GM19238 (cell line): Measurements from ENCODE around the gene KRTAP10-10.
"Not testable (repeated sequence)": the region's sequence is repeated elsewhere in the genome, so short reads cannot be mapped to it uniquely, and the experiment has no call there.

Source experiments
- DNase-seq: peaks from one replicate; pipeline ENCODE4 v3.0.0; 2011; ENCODE audit warnings: low spot score; ENCODE audit not compliant: insufficient read length

KRTAP10-10 gene, protein sequence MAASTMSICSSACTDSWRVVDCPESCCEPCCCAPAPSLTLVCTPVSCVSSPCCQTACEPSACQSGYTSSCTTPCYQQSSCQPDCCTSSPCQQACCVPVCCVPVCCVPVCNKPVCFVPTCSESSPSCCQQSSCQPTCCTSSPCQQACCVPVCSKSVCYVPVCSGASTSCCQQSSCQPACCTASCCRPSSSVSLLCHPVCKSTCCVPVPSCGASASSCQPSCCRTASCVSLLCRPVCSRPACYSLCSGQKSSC

DNA sequence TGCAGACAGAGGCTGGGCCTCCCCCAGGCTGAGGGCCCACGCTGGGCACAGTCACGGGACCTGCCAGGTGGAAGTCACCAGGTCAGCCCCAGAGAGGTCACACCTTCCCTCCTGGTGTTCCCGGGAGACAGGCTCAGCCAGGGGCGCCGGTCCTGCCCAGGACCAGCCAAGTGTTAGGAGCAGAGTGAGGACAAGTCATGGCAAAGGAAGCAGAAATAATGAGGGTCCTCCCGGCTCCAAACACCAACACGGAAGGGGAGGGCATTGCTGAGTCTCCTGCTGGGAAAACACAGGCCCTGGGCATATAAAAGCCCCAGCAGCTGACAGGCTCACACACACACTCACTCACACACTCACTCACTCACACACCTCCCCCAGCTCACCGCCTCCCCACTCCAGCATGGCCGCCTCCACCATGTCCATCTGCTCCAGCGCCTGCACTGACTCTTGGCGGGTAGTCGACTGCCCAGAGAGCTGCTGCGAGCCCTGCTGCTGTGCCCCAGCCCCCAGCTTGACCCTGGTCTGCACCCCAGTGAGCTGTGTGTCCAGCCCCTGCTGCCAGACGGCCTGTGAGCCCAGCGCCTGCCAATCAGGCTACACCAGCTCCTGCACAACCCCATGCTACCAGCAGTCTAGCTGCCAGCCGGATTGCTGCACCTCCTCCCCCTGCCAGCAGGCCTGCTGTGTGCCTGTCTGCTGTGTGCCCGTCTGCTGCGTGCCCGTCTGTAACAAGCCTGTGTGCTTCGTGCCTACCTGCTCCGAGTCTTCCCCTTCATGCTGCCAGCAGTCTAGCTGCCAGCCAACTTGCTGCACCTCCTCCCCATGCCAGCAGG lies at the start of gene KRTAP10-10:
Gene KRTAP10-10 (plus strand): TSS at position 339 of the 833 bp plus-strand sequence. CDS start 62 bp downstream, at position 401.
- no peak for DNase-seq

DNA sequence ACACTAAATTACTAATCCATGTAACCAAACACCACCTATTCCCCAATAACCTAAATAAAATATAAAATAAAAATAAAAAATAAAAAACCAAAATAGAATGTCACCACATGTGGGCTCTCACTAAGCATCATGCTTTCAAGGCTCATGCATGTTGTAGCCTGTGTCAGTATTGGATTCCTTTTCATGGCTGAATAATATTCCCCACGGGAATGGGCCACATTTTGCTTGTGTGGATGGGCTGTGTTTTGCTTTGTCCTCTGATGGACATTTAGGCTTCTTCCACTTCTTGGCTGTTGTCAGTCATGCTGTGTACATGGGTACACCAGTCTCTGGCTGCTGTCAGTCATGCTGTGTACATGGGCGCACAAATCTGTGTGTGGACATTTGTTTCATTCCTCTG lies 48.1 kb upstream of the KRTAP10-10 start:
- DNase-seq, result no peak

DNA sequence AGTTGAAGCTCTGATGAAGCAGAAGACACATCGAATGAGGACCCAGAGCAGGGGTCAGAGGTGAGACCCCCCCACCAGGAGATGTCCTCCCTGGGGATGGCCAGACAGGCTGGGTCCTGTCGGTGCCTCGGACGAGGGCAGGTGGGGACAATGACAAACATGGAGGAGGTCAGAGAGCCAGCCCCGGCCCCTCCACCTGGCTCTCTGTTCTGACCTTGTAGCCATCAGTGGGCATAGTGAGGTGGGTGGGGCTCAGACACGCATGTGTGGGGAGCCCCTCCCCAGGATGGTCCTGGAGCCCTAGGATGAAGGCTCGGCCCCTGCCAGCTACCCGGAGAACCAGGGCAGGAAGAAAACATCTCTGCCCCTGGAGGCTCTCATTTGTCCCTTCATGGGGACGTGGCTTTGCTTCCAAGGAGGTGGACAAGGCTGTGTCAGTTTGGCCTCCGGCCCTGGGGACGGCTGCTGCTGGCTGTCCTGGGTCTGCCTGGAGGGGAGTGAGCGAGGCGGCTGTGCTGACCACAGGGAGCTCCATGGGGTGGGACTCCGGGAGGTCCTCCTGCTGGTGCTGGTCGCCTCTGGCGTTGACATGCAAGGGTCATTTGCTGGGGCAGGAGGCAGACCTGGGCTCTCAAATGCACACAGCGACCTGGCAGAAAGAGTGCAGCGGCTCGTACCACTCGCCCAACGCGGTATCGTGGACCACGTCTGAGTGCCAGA lies 47.4 kb upstream of the KRTAP10-10 start:
- no peak for DNase-seq

DNA sequence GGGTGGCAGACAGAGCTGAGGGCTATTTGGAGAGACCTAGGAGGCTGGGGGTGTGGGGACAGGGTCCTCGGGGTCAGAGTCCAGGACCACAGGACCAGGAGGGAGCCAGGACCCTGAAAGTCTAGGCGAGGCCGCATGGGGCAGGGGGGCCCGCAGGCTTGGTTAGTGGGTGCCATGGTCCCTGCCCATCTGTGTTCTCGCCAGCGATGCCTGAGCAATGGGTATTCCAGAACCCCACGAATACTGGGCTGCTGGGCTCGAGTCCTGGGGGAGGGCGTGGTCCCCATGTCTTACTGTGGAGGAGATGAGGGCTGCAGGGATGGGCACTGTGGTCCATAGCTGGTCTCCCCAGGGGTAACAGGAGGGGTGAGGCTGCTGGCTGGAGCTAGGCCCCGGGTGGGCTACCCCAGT lies 46.8 kb upstream of the KRTAP10-10 start:
- no peak for DNase-seq

DNA sequence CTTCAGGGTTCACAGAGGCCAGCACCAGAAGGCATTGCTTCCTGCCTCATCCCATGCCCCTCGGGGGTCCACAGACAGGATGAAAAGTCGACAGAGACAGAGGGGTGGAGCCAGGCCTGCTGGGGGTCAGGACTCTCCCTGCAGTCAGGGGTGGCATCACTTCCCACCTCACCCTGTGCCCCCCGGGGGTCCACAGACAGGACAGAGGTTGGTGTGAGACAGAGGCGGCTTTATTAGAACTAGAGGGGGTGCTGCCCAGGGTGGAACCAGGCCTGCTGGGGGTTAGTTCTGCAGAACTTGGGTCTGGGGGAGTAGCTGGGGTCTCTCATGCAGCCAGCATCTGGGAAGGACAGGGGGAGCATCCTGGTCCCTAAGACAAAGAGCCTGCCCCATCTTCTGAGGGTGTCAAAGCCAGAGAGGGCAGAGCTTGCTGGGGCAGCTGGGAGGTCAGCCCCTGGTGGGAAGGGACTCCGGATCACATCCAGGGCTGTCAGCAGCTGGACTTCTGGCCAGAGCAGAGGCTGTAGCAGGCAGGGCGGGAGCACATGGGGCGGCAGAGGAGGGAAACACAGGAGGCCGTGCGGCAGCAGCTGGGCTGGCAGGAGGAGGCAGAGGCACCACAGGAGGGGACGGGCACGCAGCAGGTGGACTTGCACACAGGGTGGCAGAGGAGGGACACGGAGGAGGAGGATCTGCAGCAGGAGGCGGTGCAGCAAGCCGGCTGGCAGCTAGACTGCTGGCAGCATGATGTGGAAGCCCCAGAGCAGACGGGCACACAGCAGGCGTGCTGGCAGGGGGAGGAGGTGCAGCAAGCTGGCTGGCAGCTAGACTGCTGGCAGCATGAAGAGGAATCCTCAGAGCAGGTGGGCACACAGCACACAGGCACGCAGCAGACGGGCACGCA lies 46.0 kb upstream of the KRTAP10-10 start:
- DNase-seq, result not testable (repeated sequence)

DNA sequence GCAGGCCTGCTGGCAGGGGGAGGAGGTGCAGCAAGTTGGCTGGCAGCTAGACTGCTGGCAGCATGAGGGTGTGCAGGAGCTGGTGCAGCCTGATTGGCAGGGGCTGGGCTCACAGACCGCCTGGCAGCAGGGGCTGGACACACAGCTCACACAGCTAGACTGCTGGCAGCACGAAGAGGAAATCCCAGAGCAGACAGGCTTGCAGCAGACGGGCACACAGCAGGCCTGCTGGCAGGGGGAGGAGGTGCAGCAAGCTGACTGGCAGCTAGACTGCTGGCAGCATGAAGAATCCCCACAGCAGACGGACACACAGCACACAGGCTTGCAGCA lies 45.4 kb upstream of the KRTAP10-10 start:
- not testable (repeated sequence) for DNase-seq

DNA sequence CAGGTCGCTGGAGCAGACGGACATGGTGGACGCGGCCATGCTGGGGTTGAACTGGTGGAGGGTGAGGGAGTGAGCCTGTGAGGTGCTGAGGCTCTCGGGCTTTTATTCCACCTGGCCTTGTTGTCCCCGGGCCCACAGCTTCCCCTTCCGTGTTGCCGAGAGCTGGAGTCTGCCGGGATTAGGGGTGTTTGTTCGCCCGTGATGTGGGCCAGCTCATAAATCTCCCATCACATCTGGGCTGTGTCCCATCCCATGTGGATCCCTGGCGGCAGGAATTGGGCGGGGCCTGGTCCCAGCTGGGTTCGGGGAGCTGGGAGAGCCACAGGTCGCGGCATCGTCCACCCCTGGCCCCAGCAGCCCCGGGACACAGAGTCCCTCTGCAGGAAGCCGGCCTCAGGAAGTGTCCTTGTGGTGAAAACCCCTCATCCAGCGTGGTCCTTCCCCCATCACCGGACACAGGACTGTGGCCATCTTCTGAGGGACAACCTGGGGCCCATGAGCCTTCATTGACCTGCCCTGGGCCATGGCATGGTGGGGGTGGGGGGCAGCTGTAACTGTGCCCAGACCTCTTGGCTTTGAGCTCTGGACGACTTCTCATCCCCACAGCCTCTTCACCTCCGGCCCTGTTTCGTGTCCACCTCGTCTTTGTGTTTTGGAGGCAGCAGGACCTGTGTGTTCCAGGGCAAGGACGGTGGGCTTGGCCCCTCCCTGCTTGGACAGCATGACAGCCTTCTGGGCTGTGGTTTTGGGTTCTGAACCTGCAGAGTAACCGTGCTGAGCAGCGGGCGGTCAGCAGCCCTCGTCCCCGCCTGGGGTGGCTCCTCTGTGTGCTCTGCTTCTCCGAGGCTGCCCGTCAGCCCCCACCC lies 44.5 kb upstream of the KRTAP10-10 start, which contains the start of gene KRTAP10-6:
Gene KRTAP10-6 (minus strand): TSS at position 60 of the 866 bp plus-strand sequence. CDS start 21 bp downstream, at position 39.
- no peak for DNase-seq

DNA sequence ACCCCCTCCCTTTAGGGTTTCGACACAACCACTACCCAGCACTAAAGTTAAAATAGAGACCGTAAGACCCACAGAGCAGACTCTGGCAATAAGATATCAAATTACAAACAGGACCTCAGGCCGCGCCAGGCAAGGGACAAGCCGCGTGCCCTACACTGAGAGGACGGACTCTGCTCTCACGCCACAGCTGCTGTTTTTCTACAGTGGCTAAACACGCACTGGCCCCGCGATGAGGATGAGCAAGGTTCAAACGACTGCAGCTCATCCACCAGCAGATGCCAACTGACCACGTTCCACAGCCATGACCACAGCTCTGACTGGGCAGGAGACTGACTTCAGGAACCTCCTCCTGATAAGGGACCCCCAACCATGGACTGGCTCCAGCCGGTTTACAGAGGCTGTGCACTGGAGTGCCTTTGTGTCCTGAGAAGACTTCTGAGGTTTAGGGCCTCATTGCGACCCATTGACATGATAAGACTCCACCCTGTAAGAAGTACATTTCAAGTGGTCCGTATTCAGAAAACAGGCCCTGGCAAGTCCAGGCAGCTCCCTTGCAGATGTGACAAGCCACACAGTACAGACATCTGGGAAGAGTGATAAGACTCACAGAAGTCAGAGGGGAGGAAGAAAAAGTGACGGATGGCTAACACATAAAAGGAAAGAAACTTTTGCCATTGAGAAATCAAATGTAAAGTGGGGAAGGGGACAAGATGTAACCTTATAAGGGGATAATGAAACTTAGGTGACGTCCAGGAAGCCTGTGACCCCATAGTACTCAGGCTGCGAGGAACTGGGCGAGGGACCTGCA lies 43.4 kb upstream of the KRTAP10-10 start:
- no peak for DNase-seq

DNA sequence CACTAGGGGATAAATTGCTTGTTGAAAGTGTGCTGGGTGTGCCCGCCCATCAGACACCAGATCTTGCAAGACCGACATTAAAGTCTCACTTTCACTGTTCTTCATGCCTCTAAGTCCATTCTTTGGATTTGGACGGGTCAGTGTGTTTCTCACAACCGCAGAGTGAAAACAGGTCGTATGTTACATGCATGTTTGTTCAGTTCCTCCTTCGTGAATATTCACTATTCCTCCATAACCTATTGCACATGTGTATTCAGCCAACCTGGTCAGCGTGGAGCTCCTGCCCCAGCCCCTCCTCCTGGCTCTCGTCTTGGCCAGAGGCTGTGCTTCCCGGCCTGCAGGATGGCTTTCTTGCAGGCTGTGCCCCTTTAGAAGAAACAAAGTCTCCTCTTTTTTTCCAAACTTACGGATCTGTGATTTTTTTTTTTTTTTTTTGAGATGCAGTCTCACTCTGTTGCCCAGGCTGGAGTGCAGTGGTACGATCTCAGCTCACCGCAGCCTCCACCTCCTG lies 42.7 kb upstream of the KRTAP10-10 start:
- DNase-seq, result no peak

DNA sequence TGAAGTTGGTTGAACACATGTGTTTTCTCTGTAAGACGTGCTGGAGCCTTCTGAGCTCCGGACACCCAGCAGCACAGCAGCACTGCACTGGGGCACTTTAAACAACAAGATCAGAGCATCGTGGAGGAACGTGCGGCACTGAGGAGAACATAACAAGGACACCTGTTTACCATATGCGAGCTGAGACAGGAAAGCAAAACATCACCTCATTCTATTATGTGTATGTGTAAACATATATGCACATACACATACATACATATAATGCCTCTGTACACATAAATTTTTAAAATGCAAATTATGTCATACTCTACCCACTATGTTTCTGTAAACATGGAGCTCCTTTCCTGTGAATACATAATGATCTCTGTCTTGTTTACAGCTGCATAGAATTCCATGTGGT lies 41.6 kb upstream of the KRTAP10-10 start:
- no peak for DNase-seq

DNA sequence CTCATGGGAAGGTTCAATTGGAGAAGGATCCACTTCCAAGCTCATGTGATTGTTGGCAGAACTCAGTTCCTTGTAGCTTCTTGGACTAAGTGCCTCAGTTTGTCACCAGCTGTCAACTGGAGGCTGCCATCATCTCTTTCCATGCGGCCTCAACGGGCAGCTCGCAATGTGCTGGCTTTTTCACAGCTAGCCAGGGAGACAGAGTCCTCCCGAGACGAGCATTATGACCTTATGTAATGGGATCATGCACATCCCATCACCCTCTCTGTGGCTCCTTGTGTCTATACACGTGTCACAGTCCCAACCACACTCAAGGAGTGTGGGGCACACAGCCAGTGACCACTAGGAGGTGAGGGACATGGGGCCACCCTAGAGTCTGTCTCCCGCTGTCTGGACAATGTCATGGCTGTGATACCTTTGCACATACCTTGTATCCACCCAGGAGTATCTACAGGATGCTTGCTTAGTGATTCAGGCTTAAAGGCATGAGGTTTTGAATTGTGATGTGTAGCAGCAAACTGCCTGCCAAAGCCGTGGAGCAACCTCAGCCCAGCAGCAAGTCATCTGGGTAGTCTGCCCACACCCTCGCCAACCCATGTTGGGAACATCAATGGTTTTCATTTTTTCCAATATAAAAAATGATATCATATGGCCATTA lies 41.0 kb upstream of the KRTAP10-10 start:
- no peak for DNase-seq

DNA sequence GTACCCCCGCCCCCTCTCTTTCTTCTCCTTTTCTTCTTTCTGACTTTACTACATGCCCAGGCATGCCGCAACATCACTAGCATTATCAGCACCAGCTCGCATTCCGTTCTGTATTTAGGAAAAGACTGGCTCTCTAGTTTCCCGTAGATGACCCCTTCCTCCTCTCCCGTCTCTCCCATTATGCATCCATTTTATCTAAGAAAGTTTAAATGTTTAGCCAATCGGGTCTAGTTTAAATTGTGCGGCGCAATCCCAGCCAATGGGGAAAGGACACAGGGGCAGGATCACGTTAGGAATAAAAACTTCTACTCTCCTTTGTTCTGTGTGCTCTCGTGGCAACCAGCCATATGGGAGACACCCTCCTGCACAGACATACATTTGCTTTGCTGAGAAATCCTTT lies 39.1 kb upstream of the KRTAP10-10 start:
- DNase-seq, result no peak

DNA sequence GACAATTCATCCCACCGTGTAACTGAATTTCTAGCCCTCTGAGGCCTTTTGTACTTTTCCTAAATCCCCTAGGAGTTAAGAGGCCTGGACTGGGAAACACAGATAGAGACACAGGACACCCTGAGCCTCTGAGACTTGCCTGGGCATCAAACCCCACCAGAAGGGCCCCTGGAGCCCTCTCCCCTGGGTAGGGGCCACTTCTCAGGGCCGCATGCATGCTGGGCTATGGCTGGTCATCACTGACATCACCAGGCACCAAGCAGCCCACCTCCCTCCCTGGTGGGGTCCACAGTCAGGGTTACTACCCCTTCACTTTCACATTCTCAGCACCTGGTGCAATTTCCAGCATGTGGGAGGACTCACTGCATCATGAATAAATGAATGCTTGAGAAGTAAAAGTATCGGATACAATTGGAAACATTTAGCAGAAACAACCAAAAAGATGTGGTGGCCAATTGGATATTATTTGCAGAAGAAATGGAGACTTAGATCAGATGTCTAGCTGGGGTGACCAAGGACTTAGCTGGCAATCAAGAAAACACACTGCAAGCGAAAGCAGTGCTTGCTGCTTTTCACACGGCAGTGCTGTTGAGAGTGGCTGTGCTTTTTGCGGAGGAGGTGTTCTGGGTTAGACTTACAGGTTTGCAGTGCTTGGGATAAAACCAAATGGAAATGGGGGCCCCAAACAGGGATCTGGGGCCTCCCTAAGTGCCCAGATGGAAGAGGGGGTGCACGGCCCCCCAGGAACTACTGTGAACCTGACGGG lies 37.7 kb upstream of the KRTAP10-10 start:
- no peak for DNase-seq

DNA sequence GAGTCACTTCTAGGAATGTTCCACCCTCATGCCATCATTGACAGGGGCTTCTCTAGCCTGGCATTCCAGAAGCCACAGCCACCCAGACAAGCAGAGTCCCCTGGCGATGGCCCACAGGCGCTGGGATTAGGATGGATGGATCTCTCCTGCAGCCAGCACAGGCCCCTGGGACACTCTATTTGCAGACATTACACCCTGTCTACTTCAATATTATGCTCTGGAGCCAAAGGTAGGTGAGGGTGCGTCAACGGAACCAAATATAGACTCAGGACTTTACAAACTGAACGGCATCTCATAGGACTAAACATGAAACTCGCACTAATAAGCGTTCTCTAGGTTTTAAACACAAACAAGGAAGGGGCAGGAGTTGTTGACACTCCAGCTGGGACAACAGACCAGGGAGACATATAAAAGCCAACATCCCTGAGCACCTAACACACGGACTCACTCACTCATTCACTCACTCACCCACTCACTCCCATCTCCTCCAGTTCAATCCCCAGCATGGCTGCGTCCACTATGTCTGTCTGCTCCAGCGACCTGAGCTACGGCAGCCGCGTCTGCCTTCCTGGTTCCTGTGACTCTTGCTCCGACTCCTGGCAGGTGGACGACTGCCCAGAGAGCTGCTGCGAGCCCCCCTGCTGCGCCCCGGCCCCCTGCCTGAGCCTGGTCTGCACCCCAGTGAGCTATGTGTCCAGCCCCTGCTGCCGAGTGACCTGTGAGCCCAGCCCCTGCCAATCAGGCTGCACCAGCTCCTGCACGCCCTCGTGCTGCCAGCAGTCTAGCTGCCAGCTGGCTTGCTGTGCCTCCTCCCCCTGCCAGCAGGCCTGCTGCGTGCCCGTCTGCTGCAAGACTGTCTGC lies 36.8 kb upstream of the KRTAP10-10 start, which contains the start of gene KRTAP10-7:
Gene KRTAP10-7 (plus strand): TSS at position 480 of the 861 bp plus-strand sequence. CDS start 25 bp downstream, at position 505.
- DNase-seq, result not testable (repeated sequence)

DNA sequence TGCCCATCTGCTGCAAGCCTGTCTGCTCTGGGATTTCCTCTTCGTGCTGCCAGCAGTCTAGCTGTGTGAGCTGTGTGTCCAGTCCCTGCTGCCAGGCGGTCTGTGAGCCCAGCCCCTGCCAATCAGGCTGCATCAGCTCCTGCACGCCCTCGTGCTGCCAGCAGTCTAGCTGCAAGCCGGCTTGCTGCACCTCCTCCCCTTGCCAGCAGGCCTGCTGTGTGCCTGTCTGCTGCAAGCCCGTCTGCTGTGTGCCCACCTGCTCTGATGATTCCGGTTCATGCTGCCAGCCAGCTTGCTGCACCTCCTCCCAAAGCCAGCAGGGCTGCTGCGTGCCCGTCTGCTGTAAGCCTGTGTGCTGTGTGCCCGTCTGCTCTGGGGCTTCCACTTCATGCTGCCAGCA lies 36.1 kb upstream of the KRTAP10-10 start:
- DNase-seq, result not testable (repeated sequence)

DNA sequence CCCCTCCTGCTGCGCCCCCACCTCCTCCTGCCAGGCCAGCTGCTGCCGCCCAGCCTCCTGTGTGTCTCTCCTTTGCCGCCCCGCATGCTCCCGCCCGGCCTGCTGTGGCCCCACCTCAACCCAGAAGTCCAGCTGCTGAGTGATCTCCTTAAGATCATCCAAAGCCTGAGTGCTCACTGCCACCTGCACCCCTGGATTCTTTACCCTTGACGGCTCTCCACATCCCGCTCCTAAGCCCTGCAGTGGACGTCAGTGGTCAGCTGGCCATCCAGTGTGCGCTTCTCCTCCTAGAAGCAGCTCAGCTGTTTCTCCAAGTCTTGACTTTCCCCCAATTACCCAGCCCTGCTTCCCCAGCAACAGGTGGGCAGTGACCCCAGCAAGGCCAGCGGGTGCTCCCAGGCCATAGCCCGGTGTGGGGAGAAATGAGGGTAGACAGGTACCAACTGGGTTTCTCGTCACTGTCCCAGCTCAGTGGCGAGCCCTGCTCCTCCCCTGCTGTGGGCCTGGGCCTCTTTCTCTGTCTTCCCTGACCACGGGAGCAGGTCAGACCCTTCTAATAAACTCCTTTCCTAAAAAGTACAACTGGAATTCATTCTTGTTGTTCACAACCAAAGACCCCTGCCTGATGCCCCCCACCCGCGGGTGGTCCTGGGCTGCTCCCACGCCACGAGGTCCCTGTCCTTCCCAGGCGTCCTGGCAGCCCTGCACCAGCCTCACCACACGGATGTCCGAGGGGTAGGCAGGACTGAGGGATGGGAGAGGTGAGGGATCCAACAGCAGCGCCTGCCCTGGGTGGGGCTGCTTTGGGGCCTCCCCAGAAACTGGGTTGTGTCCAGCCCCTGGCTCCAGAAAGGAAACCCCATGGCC lies 35.3 kb upstream of the KRTAP10-10 start:
- DNase-seq, result no peak
